Right ventricle myocardium inferior (tissue), 1 donor: ENCODE data around the gene TBRG4. TPM values are rescaled to one million over a fixed set of nuclear protein-coding genes. Genes with fewer than 3 reads are reported as not detected.
"Not testable (repeated sequence)": the region's sequence is repeated elsewhere in the genome, so short reads cannot be mapped to it uniquely, and the experiment has no call there.

Source experiments
- ATAC-seq: fragments of 200-7000 bp; cut with Tn5 transposase; one replicate; pipeline ENCODE4 v1.9.1; 2020; ENCODE audit warnings: mild to moderate bottlenecking, moderate library complexity
- DNase-seq: peaks from one replicate; pipeline ENCODE4 v3.0.0; 2021; ENCODE audit errors: missing footprints
- intact Hi-C: fragments of 100-400 bp; cut with DNase I; formaldehyde crosslinking; loops from one replicate; pipeline ENCODE4 v1.11.0; 2022
- long read RNA-seq: library from polyadenylated mRNA; unstranded; transcript quantifications from one replicate; pipeline ENCODE4 v2.0.0, GENCODE V29; 2021
- total RNA-seq: library from RNA; stranded (reverse); fragmentation: NEBNext Ultra II Directional; extraction: Animal tissue kit (Norgen Biotek cat#: 25700); gene quantifications from one replicate; pipeline ENCODE4 v1.2.1, GENCODE V29; 2021
- donor health status: DM: no; HTN: yes; CAD: no; lungs with severe emphysema.

The TBRG4 gene
- 82.4 TPM for total RNA-seq
- long read RNA-seq, transcript TBRG4-202 (9 exons, 1,917 nt) = minor isoform, 25 of 100 reads
- long read RNA-seq, transcript TBRG4-203 (9 exons, 2,225 nt) = minor isoform, 9 of 100 reads
- long read RNA-seq, transcript TBRG4-201 (11 exons, 2,243 nt) = major isoform, 36 of 100 reads
- long read RNA-seq, partial matches to known transcripts = 2 of 100 reads
- long read RNA-seq, other reads (novel, unspliced or antisense) = 27 of 100 reads

DNA sequence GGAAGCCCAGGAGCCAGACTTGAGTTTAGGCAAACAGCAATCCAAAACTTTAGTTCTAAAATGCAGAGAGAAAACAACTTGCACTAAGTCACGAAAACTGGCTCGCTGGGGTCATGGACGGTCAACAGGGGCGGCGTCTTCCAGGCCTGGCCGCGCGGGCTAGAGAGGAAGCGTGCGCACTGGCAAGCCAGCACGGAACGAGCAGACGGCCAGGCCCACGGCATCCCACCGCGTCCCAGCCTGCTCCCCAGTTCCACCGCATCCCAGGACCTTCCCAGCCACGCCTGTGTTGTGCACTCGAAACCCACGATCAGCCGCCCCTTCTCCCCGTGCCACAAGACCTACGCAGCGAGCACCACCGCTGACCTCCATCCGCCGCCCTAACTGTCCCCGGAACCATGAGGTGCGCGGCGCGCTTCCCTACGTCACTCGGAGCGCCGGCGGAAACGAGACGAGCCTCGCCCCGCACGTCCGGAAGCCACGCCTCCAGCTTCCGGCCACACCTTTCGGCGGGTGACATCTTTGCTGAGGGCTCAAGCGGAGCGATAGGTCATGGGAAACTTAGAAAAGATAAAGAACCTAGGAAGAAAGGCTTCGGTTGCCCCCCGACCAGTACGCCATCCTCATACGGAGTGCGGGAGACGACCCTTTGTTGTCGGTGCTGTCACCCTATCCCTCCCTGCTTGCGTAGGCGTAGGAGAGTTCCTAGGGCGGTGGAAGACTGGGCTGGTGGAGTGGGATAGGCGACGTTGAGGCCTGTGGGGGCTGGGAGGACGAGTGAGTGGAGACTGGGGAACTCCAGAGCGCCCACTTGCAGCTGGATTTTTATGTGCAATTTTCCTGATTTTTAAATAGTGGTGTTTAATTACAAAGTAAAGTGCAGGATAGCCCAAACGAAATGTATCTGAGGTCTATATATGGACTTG lies at the start of gene TBRG4:
TBRG4 (minus strand) TSS at position 400 of the 926 bp plus-strand sequence. CDS start 2,460 bp downstream, outside the sequence.
- peak; percentile 99 for ATAC-seq

DNA sequence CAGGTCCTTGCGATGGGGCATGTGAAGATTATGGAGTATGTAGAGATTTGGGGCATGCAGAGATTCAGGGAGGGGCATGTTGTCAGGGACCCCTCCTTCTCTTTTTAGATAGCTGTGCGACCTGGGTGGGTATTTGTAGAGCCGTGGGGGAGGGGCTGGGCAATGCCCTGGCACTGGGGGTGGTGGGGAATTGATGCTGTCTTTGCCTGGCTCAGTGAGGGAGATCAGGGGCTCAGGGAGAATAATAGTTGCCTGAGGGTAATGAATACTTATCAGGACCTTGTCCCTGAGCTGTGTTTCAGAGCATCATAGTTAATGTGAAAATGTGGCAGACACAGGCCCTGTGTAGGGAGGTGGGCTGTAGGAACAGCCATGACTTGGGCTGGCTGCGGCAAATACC lies 49.6 kb upstream of the TBRG4 start:
- intact Hi-C loops = no loop called here
- DNase-seq = no peak
- no peak for ATAC-seq

More for the DNA sequence above, at the start of gene TBRG4:
- DNase-seq = peak; percentile 97
- intact Hi-C loops = loop anchor here (1.0 to 10.0 kb wide), 4 partner anchors 111 to 537 kb away; partner anchors contain the start of genes CCM2, DDX56 and PURB

GRCh38 chr7:45160417-45160881 lies 49.0 kb upstream of the TBRG4 start:
- DNase-seq (no peak), ATAC-seq (no peak)
- intact Hi-C loops = no loop called here

DNA sequence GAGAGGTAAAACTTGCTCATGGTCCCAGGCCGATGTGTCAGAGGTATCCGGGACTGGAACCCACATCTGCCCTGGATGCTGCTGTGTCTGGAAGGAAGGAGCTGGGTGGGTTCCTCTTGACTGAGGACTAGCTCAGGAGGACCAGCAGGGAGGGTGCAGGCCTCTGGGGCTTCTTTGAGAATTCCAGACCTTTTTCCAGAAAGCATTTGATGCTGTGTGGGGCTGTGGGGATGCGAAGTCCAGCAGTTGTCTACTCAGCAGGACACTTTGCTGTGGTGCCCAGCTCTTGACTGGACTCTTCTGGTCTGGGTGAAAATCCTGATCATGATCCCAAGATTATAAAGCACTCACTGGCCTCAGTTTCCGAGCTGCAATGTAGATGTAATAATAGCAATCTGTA lies 47.8 kb upstream of the TBRG4 start:
- ATAC-seq = no peak
- intact Hi-C loops = loop anchor here (2.0 kb wide), 1 partner anchor 52 kb away; no protein-coding TSS in a partner anchor

GRCh38 chr7:45158471-45158870 lies 47.0 kb upstream of the TBRG4 start:
- intact Hi-C loops = loop anchor here (2.0 kb wide), 1 partner anchor 52 kb away; no protein-coding TSS in a partner anchor
- DNase-seq = no peak
- ATAC-seq = no peak

More for the DNA sequence above, 47.8 kb upstream of the TBRG4 start:
- no peak for DNase-seq

DNA sequence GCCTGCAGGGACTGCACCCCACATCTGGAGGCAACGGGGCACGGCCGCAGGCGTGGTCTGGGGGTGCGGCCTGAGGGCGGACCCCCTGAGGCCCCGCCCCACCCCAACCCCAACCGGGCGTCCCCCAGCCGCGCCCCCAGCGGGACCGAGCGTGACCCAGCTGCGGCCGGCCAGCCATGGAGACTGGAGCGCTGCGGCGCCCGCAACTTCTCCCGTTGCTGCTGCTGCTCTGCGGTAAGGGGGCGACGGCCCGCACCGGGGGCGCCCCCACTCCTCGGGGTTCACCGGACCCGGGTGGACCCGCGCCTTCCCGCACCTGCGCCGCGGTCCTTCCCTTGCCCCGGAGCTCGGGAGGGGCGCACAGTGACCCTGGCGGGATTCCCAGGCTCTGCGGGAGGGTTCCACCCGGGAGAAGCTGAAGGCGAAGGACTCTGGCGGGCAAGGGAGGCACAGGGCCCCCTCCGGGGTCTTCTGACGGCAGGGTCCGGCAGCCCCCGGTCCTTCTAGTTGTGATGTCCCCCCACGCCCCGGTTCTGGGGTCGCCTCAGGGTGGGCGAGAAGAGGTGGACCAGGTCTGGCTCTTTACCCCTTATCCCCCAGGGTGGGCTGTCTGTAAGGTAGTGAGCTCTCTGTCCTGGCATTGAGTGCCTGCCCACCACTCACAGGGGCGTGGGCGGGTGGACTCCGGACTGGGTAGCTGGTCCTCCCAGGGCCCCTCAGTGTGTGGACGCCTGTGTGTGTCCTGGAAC lies 46.3 kb upstream of the TBRG4 start, which contains the start of gene RAMP3:
RAMP3 (plus strand) TSS at position 139 of the 749 bp plus-strand sequence; CDS start at position 177, 38 bp downstream.
- ATAC-seq (peak; percentile 40), DNase-seq (no peak)

DNA sequence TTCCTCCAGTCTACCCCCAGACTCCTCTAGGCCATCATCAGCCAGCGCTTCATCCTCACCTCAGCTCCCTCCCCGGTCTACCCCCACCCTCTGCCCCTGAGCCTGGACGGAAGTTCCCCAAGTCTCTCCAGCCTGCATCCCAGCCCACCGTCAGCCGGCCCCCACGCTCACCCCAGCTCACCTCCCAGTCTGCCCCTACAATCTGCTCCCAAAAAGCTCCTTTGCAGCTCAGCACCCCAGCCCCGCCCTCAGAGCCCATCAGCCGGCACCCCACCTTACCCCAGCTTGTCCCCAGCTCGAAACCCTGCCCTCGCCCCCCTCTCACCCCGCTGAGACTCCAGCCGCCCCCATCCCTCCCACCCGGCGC lies 45.8 kb upstream of the TBRG4 start:
- no peak for DNase-seq
- intact Hi-C loops = no loop called here
- ATAC-seq = no peak

More for the DNA sequence above, 46.3 kb upstream of the TBRG4 start, which contains the start of gene RAMP3:
- intact Hi-C loops = loop anchor here (2.0 kb wide), 1 partner anchor 53 kb away; no protein-coding TSS in a partner anchor

- DNase-seq = no peak
Measured at GRCh38 chr7:45156516-45157272, 45.2 kb upstream of the TBRG4 start.

DNA sequence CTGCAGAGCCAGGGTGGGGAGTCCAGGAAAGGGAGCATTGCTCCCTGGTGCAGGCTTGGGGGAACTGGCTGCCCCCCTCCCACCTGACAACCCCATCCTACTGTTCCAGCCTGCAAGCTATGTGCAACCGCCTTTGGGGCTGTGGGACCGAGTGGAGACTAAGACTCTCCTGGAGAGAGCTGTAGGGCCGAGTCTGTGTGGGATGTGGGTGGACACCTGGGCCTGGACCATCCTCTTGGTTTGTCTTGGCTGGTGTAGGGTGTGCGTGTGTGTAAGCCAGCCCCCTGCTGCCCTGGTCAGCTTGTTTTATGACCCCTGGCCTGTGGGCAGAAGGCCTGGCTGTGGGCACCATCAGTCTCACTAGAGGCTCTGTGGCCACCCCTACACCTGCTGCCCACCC lies 44.4 kb upstream of the TBRG4 start:
- ATAC-seq (no peak), DNase-seq (no peak)
- intact Hi-C loops = loop anchor here (1.0 to 2.0 kb wide), 2 partner anchors 103 to 699 kb away; no protein-coding TSS in a partner anchor

More at GRCh38 chr7:45156516-45157272, 45.2 kb upstream of the TBRG4 start:
- intact Hi-C loops = loop anchor here (1.0 kb wide), 1 partner anchor 103 kb away; no protein-coding TSS in a partner anchor
- no peak for ATAC-seq

DNA sequence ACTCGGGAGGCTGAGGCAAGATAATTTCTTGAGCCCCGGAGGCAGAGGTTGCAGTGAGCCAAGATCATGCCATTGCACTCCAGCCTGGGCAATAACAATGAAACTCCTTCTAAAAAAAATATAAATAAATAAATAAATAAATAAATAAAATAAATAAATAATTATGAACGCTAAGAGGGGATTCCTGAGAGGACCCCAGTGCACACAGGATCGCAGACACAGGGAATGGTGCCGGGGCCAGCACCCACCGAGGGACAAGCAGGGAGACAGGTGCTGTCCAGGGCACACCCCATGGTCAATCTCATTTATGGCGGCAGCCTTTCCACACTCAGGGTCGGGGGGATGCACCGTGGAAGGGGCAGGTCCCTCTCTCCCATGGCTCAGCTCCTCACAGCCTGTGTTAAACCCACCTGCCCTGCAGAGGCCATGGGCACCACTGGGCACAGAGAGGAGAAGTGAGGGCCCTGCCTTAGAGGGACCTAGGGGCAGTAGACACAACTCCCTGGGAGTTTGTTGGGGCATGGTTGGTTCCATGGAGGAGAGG lies 43.9 kb upstream of the TBRG4 start:
- DNase-seq (no peak), ATAC-seq (no peak)
- intact Hi-C loops = loop anchor here (2.0 kb wide), 1 partner anchor 699 kb away; no protein-coding TSS in a partner anchor

DNA sequence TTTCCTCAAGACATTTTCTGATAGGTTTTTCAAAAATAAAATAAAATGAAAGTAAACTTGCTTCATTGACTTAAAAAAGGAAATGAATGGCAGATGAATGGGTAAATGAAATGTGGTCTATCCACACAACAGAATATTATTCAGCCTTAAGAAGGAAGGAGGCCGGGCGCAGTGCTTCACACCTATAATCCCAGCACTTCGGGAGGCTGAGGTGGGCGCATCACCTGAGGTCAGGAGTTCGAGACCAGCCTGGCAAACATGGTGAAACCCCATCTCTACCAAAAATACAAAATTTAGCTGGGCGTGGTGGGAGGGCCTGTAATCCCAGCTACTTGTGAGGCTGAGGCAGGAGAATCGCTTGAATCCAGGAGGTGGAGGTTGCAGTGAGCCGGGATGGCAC lies 42.4 kb upstream of the TBRG4 start:
- not testable (repeated sequence) for DNase-seq, ATAC-seq
- intact Hi-C loops = loop anchor here (2.0 kb wide), 1 partner anchor 701 kb away; no protein-coding TSS in a partner anchor

GRCh38 chr7:45153233-45153632 lies 41.7 kb upstream of the TBRG4 start:
- no peak for ATAC-seq
- intact Hi-C loops = no loop called here
- DNase-seq = no peak

DNA sequence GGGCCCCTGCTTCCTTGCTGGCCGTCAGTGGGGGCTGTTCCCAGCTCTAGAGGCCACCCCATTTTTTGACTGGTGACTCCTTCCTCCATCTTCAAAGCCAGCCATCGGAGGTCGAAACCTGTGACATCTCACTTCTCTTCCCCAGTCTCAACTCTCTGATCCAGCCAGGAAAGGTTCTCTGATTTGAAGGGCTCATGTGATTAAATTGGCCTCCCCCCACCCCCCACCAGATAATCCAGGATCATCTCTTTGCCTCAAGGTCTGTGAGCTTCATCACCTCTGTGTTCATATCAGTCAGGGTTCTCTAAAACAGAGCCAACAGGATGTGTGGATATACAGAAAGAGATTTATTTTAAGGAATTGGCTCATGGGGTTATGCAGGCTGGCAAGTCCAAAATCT lies 40.5 kb upstream of the TBRG4 start:
- intact Hi-C loops = no loop called here
- DNase-seq (no peak), ATAC-seq (no peak)

DNA sequence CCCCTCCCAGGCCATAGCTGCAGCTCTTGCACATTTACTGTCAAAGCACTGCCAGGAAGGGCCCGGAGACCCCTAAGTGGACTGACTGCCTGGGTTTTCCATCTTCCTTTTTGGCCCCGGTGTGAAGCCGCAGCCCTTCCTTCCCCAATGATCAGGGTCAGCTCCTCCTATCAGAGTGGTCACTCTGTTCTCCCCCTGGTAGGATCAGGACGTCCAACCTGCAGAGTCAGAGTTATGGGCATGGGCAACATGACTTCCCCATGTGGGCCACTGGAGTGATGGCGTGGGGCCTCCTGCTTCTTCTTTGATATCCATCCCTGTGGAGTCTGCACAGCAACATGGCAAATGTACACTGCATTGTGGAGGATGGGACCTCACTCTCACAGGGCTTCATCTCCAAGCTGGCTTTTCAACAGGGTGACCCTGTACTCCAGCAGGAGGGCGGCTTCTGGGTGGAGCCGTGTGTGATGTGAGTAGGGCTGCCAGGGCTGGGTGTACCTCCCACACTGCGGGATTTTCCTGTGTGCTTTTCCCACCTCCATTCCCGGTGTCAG lies 39.7 kb upstream of the TBRG4 start:
- DNase-seq = no peak
- ATAC-seq = no peak
- intact Hi-C loops = no loop called here

DNA sequence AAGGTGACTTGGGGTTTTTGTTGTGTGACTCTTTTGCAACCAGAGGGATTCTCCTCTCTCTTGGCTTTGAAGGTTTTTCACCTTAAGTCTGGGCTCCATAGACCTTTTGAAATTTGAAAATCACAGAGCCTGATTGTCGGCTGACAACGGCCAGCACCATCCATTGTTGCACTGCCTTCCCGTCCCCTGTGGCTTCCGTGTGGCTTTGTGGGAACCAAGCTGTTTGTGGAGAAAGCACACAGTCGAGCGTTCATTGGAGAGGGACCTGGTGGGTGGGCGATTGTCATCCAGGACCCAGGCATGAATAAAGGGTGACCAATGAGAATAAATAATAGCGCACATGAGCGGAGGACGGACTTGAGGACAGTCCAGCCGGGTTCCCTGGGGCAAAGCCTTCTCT lies 38.7 kb upstream of the TBRG4 start:
- intact Hi-C loops = no loop called here
- no peak for ATAC-seq
- DNase-seq = no peak

- ATAC-seq (no peak), DNase-seq (no peak)
- intact Hi-C loops = no loop called here
Measured at GRCh38 chr7:45149606-45150005, 38.1 kb upstream of the TBRG4 start.

GRCh38 chr7:45148653-45148973 lies 37.1 kb upstream of the TBRG4 start:
- DNase-seq = no peak
- intact Hi-C loops = no loop called here
- ATAC-seq = no peak
